Panc1 (cell line): ENCODE measurements around the gene GHITM. TPM values are rescaled to one million over a fixed set of nuclear protein-coding genes. Genes with fewer than 3 reads are reported as not detected.
A peak's percentile ranks its signal among the peaks of the same experiment; 100 is the strongest.

Experiments used
- ATAC-seq: fragments of 200-7000 bp; cut with Tn5 transposase; 2 replicates; pipeline ENCODE4 v1.9.1; 2020; ENCODE audit warnings: mild to moderate bottlenecking, moderate library complexity
- BruUV-seq: library from RNA; stranded (reverse); fragments of 400-500 nt; replicated peaks from 2 replicates; lab custom pipeline; 2021; lab: Mats Ljungman, UMichigan
- CTCF ChIA-PET: fragments of 300-600 bp; sonication (Branson Sonifier 250); formaldehyde crosslinking; loops from one replicate; lab custom pipeline; 2022; ENCODE audit warnings: antibody characterized with exemption; lab: Charles Lee
- POLR2A ChIA-PET: fragments of 300-600 bp; sonication (Branson Sonifier 250); formaldehyde crosslinking; loops from one replicate; lab custom pipeline; 2022; ENCODE audit warnings: antibody characterized with exemption; lab: Charles Lee
- DNase-seq: peaks from one replicate; pipeline ENCODE4 v3.0.0-alpha.2; 2010; ENCODE audit warnings: low read depth, low spot score
- H3K27ac ChIP-seq: 2 replicates; pipeline ENCODE4 v1.5.1; 2011; ENCODE audit warnings: mild to moderate bottlenecking, low read length, inconsistent platforms
- H3K27me3 ChIP-seq: fragments of 200-500 bp; sonication (Bioruptor generic); 2 replicates; pipeline ENCODE4 v1.6.0; 2014; ENCODE audit warnings: low read length, inconsistent platforms; ENCODE audit not compliant: control insufficient read depth, insufficient read depth
- H3K36me3 ChIP-seq: fragments of 200-500 bp; sonication (Bioruptor generic); 2 replicates; pipeline ENCODE4 v1.5.1; 2014; ENCODE audit warnings: inconsistent platforms, mild to moderate bottlenecking, low read length, moderate library complexity; ENCODE audit not compliant: control insufficient read depth, insufficient read depth
- H3K4me1 ChIP-seq: 2 replicates; pipeline ENCODE4 v1.5.1; 2011; ENCODE audit warnings: inconsistent platforms, mild to moderate bottlenecking, low read length, moderate library complexity; ENCODE audit not compliant: control insufficient read depth, insufficient read depth
- H3K4me3 ChIP-seq, 2 experiments: 2 replicates each; pipeline ENCODE4 v1.5.1; 2011 to 2012; ENCODE audit warnings: low read depth in 2 of 2, low read length in 2 of 2, mild to moderate bottlenecking in 2 of 2, inconsistent platforms in 1 of 2, moderate library complexity in 1 of 2
- H3K9me3 ChIP-seq: fragments of 200-500 bp; sonication (Bioruptor generic); 2 replicates; pipeline ENCODE4 v1.5.1; 2014; ENCODE audit warnings: low read depth, mild to moderate bottlenecking, inconsistent platforms, low read length, moderate library complexity; ENCODE audit not compliant: control insufficient read depth, insufficient read depth
- CTCF ChIP-seq: fragments of 450-650 bp; IDR thresholded peaks from 2 replicates; pipeline ENCODE4 v1.5.1; 2017; ENCODE audit warnings: mild to moderate bottlenecking
- POLR2AphosphoS5 ChIP-seq: IDR thresholded peaks from 2 replicates; pipeline ENCODE4 v1.6.1; 2012; ENCODE audit warnings: mild to moderate bottlenecking, low read depth, low read length, moderate library complexity
- REST ChIP-seq, 2 experiments: IDR thresholded peaks; 2 replicates each; pipeline ENCODE4 v1.6.1; 2011 to 2012; ENCODE audit warnings: low read depth in 2 of 2, control low read depth in 1 of 2, low read length in 1 of 2, mild to moderate bottlenecking in 1 of 2, moderate library complexity in 1 of 2; ENCODE audit not compliant: insufficient read depth in 1 of 2
- SIN3A ChIP-seq: IDR thresholded peaks from 2 replicates; pipeline ENCODE4 v1.6.1; 2012; ENCODE audit warnings: low read depth, mild to moderate bottlenecking, low read length, moderate library complexity, borderline replicate concordance; ENCODE audit not compliant: insufficient read depth
- TCF7L2 ChIP-seq: IDR thresholded peaks from 2 replicates; pipeline ENCODE4 v1.6.1; 2011; ENCODE audit warnings: mild to moderate bottlenecking, low read depth, low read length, inconsistent platforms
- in situ Hi-C: cut with HindIII; loops from 2 replicates; pipeline ENCODE4 v1.10.0; 2016; ENCODE audit warnings: low sequenced_read_pairs, low pct_unique_long_range_greater_than_20kb
- intact Hi-C: fragments of 100-400 bp; cut with micrococcal nuclease; formaldehyde crosslinking; loops from one replicate; pipeline ENCODE4 v1.10.0; 2022; ENCODE audit not compliant: unreplicated experiment
- total RNA-seq: library from RNA; stranded (reverse); gene quantifications from one replicate; pipeline ENCODE4 v1.2.1, GENCODE V29; 2021; ENCODE audit not compliant: unreplicated experiment

The GHITM gene
- total RNA-seq, 1 experiment from 2014 or later = 188 TPM

- BruUV-seq = no TSS peak
- no peak for TF ChIP-seq SIN3A
- TF ChIP-seq TCF7L2 = no peak
- no peak for TF ChIP-seq CTCF
- no peak for TF ChIP-seq POLR2AphosphoS5
- no peak for TF ChIP-seq REST (IDR thresholded peaks at IDR 0.05; ENCODE audit: insufficient read depth in 1 of 2, low read depth in 2 of 2, low read length in 1 of 2)
- no peak overlapping the region for H3K4me3 ChIP-seq
- H3K4me1 ChIP-seq = peaks cover 12% of the 10 kb centered on the region
- no peaks in the 10 kb centered on the region; the same call in 1 of the 2 replicates for H3K27me3 ChIP-seq
- DNase-seq = no peak
- no peak for ATAC-seq
- H3K27ac ChIP-seq = no peak overlapping the region
- in situ Hi-C loops = no loop called here
- intact Hi-C loops = no loop called here
- POLR2A ChIA-PET = no interaction called here
- peaks cover 21% of the 10 kb centered on the region for H3K36me3 ChIP-seq
- no peaks in the 10 kb centered on the region for H3K9me3 ChIP-seq
- CTCF ChIA-PET = no interaction called here
These were observed 1.5 kb upstream of the GHITM start for GRCh38 chr10:84137811-84138210.

- in situ Hi-C loops = no loop called here
These were observed 707 bp upstream of the GHITM start for GRCh38 chr10:84138478-84139125.

More at GRCh38 chr10:84138478-84139125, 707 bp upstream of the GHITM start:
- H3K9me3 ChIP-seq = no peaks in the 10 kb centered on the region
- H3K36me3 ChIP-seq = peaks cover 29% of the 10 kb centered on the region
- peak; percentile 50 for DNase-seq
- intact Hi-C loops = no loop called here
- no peak for TF ChIP-seq POLR2AphosphoS5
- no peak for TF ChIP-seq CTCF
- TF ChIP-seq SIN3A = no peak
- no peak for TF ChIP-seq REST (IDR thresholded peaks at IDR 0.05; ENCODE audit: insufficient read depth in 1 of 2, low read depth in 2 of 2, low read length in 1 of 2)
- TF ChIP-seq TCF7L2 = no peak
- H3K27me3 ChIP-seq = no peaks in the 10 kb centered on the region; the same call in 1 of the 2 replicates
- H3K4me1 ChIP-seq = peaks cover 12% of the 10 kb centered on the region
- TSS peak; percentile 98 for BruUV-seq
- peak; percentile 54 for ATAC-seq
- CTCF ChIA-PET = interaction anchor here (0.7 to 1.5 kb wide), 2 partner anchors 112 to 118 kb away, joined by 4 read pairs; no protein-coding TSS in a partner anchor
- H3K27ac ChIP-seq = peak overlapping the region; percentile 96
- POLR2A ChIA-PET = interaction anchor here (1.0 kb wide), 1 partner anchor 9 kb away, joined by 3 read pairs; no protein-coding TSS in a partner anchor
- peak overlapping the region; percentile 93 to 98 for H3K4me3 ChIP-seq
